Keratinocyte (primary cell): ENCODE results near the gene CD93. TPM values are rescaled to one million over a fixed set of nuclear protein-coding genes. Genes with fewer than 3 reads are reported as not detected.

Experiments used
- DNase-seq: peaks from one replicate; pipeline ENCODE4 v3.0.0-alpha.2; 2011; ENCODE audit warnings: low read depth, missing footprints, low spot score
- FAIRE-seq: peaks from 2 replicates; lab custom pipeline; 2011; peaks lifted over from hg19 to GRCh38; lab: Jason Lieb, UNC
- H2AFZ ChIP-seq: 2 replicates; pipeline ENCODE4 v1.6.0; 2012; ENCODE audit warnings: low read length, control low read depth, inconsistent platforms; ENCODE audit not compliant: control insufficient read depth
- H3K27ac ChIP-seq: 2 replicates; pipeline ENCODE4 v1.5.1; 2011; ENCODE audit warnings: low read length; ENCODE audit not compliant: control insufficient read depth, insufficient read depth
- H3K27me3 ChIP-seq: 3 replicates; pipeline ENCODE4 v1.6.0; 2011; ENCODE audit warnings: low read length; ENCODE audit not compliant: control insufficient read depth, insufficient read depth; ENCODE audit errors: extremely low read depth
- H3K36me3 ChIP-seq, 2 experiments: 2 replicates in 1 of 2; 3 replicates in 1 of 2; pipeline ENCODE4 v1.5.1; 2011; ENCODE audit warnings: low read length in 2 of 2, mild to moderate bottlenecking in 1 of 2; ENCODE audit not compliant: control insufficient read depth in 2 of 2, insufficient read depth in 2 of 2; ENCODE audit errors: extremely low read depth in 1 of 2
- H3K4me1 ChIP-seq: 3 replicates; pipeline ENCODE4 v1.5.1; 2011; ENCODE audit warnings: low read length; ENCODE audit not compliant: control insufficient read depth, insufficient read depth; ENCODE audit errors: extremely low read depth
- H3K4me2 ChIP-seq: 3 replicates; pipeline ENCODE4 v1.6.0; 2011; ENCODE audit warnings: low read depth, low read length; ENCODE audit not compliant: control insufficient read depth, insufficient read depth; ENCODE audit errors: extremely low read depth
- H3K4me3 ChIP-seq, 3 experiments: fragments of 200-600 bp in 1 of 3; sonication (generic) in 1 of 3; 2 replicates in 2 of 3; 3 replicates in 1 of 3; pipeline ENCODE4 v1.5.1; 2011 to 2016; ENCODE audit warnings: low read length in 3 of 3, mild to moderate bottlenecking in 3 of 3, control low read depth in 2 of 3, inconsistent platforms in 1 of 3, low read depth in 1 of 3, mixed read lengths in 1 of 3, mixed run types in 1 of 3, moderate library complexity in 1 of 3; ENCODE audit not compliant: control insufficient read depth in 2 of 3, insufficient read depth in 2 of 3; ENCODE audit errors: extremely low read depth in 1 of 3
- H3K79me2 ChIP-seq: 2 replicates; pipeline ENCODE4 v1.6.0; 2012; ENCODE audit warnings: low read length; ENCODE audit not compliant: control insufficient read depth, insufficient read depth
- H3K9ac ChIP-seq: 3 replicates; pipeline ENCODE4 v1.6.0; 2011; ENCODE audit warnings: low read length; ENCODE audit not compliant: control insufficient read depth, insufficient read depth; ENCODE audit errors: extremely low read depth
- H3K9me1 ChIP-seq: 3 replicates; pipeline ENCODE4 v1.6.0; 2011; ENCODE audit warnings: low read length; ENCODE audit not compliant: control insufficient read depth, insufficient read depth; ENCODE audit errors: extremely low read depth
- H3K9me3 ChIP-seq: 2 replicates; pipeline ENCODE4 v1.5.1; 2012; ENCODE audit warnings: low read depth, low read length; ENCODE audit not compliant: control insufficient read depth
- H4K20me1 ChIP-seq: 3 replicates; pipeline ENCODE4 v1.6.0; 2011; ENCODE audit warnings: low read length; ENCODE audit not compliant: control insufficient read depth, insufficient read depth; ENCODE audit errors: extremely low read depth
- EZH2 ChIP-seq: IDR thresholded peaks from one replicate; pipeline ENCODE4 v1.6.1; 2012; ENCODE audit warnings: inconsistent platforms, mild to moderate bottlenecking, low read length, moderate library complexity
- dilution Hi-C: fragments of 300-500 bp; cut with MboI; formaldehyde crosslinking; loops from one replicate; pipeline ENCODE4 v1.7.0; 2020; ENCODE audit warnings: low sequenced_read_pairs; ENCODE audit not compliant: extremely low pct_ligation_motif_present
- polyA plus RNA-seq, 5 experiments: library from polyadenylated mRNA; depleted of rRNA in 3 of 5; stranded (reverse) in 3 of 5; stranded (forward) in 1 of 5; unstranded in 1 of 5; fragments of >200 nt; gene quantifications; 1 replicate in 1 of 5; 2 replicates in 3 of 5; 3 replicates in 1 of 5; pipeline versions ENCODE4 v1.2.1 to v1.2.3, GENCODE V29; 2011 to 2012; ENCODE audit warnings: missing spikeins in 2 of 5, low read depth in 1 of 5, low replicate concordance in 1 of 5
- TF ChIP-seq, protein P1 (sequence below), 3 experiments: IDR thresholded peaks in 1 of 3; conservative IDR thresholded peaks in 1 of 3; optimal IDR thresholded peaks in 1 of 3; 2 replicates in 2 of 3; 3 replicates in 1 of 3; pipeline versions ENCODE3 to v1.5.1; 2011; ENCODE audit warnings: low read length in 3 of 3, mild to moderate bottlenecking in 3 of 3, moderate library complexity in 2 of 3, control low read depth in 1 of 3, inconsistent platforms in 1 of 3; ENCODE audit not compliant: insufficient read depth in 2 of 3; ENCODE audit errors: extremely low read depth in 1 of 3

The CD93 gene
- polyA plus RNA-seq, 1 donor (not counting 4 experiments of a cell fraction or from before 2014, with no cell fraction given) = not detected

GRCh38 chr20:23080521-23080920 lies 5.6 kb downstream of the CD93 start:
- Histone ChIP-seq H2AFZ (no peak overlapping the region), H3K9me1 (no peaks in the 10 kb centered on the region), H3K79me2 (no peaks in the 10 kb centered on the region), H3K4me1 (peaks cover 10% of the 10 kb centered on the region), H4K20me1 (no peaks in the 10 kb centered on the region), H3K9ac (no peak overlapping the region), H3K4me2 (no peak overlapping the region), H3K27me3 (no peaks in the 10 kb centered on the region), H3K36me3 (no peaks in the 10 kb centered on the region), H3K27ac (no peak overlapping the region), H3K4me3 (no peak overlapping the region), H3K9me3 (no peaks in the 10 kb centered on the region)
- DNase-seq (no peak), FAIRE-seq (no peak)
- dilution Hi-C loops = no loop called here
- TF ChIP-seq EZH2 = no peak
- TF ChIP-seq, protein P1, sequence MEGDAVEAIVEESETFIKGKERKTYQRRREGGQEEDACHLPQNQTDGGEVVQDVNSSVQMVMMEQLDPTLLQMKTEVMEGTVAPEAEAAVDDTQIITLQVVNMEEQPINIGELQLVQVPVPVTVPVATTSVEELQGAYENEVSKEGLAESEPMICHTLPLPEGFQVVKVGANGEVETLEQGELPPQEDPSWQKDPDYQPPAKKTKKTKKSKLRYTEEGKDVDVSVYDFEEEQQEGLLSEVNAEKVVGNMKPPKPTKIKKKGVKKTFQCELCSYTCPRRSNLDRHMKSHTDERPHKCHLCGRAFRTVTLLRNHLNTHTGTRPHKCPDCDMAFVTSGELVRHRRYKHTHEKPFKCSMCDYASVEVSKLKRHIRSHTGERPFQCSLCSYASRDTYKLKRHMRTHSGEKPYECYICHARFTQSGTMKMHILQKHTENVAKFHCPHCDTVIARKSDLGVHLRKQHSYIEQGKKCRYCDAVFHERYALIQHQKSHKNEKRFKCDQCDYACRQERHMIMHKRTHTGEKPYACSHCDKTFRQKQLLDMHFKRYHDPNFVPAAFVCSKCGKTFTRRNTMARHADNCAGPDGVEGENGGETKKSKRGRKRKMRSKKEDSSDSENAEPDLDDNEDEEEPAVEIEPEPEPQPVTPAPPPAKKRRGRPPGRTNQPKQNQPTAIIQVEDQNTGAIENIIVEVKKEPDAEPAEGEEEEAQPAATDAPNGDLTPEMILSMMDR (optimal IDR thresholded peaks at IDR 0.05 in 1 of 3, IDR thresholded peaks at IDR 0.05 in 1 of 3, conservative IDR thresholded peaks at IDR 0.05 in 1 of 3; ENCODE audit: extremely low read depth in 1 of 3, insufficient read depth in 2 of 3, low read length in 3 of 3) = no peak

- no peak overlapping the region for H3K27ac ChIP-seq
Observed at GRCh38 chr20:23079926-23080325, 6.2 kb downstream of the CD93 start.

More at GRCh38 chr20:23079926-23080325, 6.2 kb downstream of the CD93 start:
- H3K79me2 ChIP-seq = no peaks in the 10 kb centered on the region
- no peaks in the 10 kb centered on the region for H3K9me3 ChIP-seq
- DNase-seq (no peak), FAIRE-seq (no peak)
- no peak overlapping the region for H2AFZ ChIP-seq
- TF ChIP-seq EZH2 = no peak
- TF ChIP-seq, protein P1 (optimal IDR thresholded peaks at IDR 0.05 in 1 of 3, IDR thresholded peaks at IDR 0.05 in 1 of 3, conservative IDR thresholded peaks at IDR 0.05 in 1 of 3; ENCODE audit: extremely low read depth in 1 of 3, insufficient read depth in 2 of 3, low read length in 3 of 3) = no peak
- no peaks in the 10 kb centered on the region for H3K36me3 ChIP-seq
- H3K4me1 ChIP-seq = peaks cover 10% of the 10 kb centered on the region
- H3K27me3 ChIP-seq = no peaks in the 10 kb centered on the region
- dilution Hi-C loops = no loop called here
- no peaks in the 10 kb centered on the region for H3K9me1 ChIP-seq
- no peak overlapping the region for H3K4me3 ChIP-seq
- H3K4me2 ChIP-seq = no peak overlapping the region
- no peaks in the 10 kb centered on the region for H4K20me1 ChIP-seq
- no peak overlapping the region for H3K9ac ChIP-seq
